Neutrophil (primary cell): ENCODE data around the gene ACAD11.

Experiments
- H3K27ac ChIP-seq: fragments of 200-600 bp; sonication (generic); 2 replicates; pipeline ENCODE4 v1.5.1; 2016; ENCODE audit warnings: mild to moderate bottlenecking, moderate library complexity
- H3K27me3 ChIP-seq: fragments of 200-600 bp; sonication (generic); 2 replicates; pipeline ENCODE4 v1.6.0; 2016; ENCODE audit warnings: mild to moderate bottlenecking
- H3K36me3 ChIP-seq: fragments of 200-600 bp; sonication (generic); 2 replicates; pipeline ENCODE4 v1.5.1; 2017
- H3K4me1 ChIP-seq, 2 experiments: fragments of 200-600 bp in 1 of 2; sonication (generic) in 1 of 2; 1 replicate in 1 of 2; 2 replicates in 1 of 2; pipeline versions ENCODE4 v1.5.1 to v1.6.1; 2013 to 2016; ENCODE audit warnings: low read depth in 1 of 2, low read length in 1 of 2, mild to moderate bottlenecking in 1 of 2, moderate library complexity in 1 of 2; ENCODE audit not compliant: control insufficient read depth in 1 of 2, insufficient read depth in 1 of 2
- H3K4me3 ChIP-seq, 2 experiments: fragments of 200-600 bp in 1 of 2; sonication (generic) in 1 of 2; 1 replicate in 1 of 2; 2 replicates in 1 of 2; pipeline ENCODE4 v1.5.1; 2013 to 2016; ENCODE audit warnings: low read depth in 1 of 2, low read length in 1 of 2, mild to moderate bottlenecking in 1 of 2, moderate library complexity in 1 of 2
- H3K9me3 ChIP-seq: fragments of 200-600 bp; sonication (generic); 2 replicates; pipeline ENCODE4 v1.5.1; 2016
- TF ChIP-seq, protein P1 (sequence below): fragments of 200-600 bp; sonication (generic); IDR thresholded peaks from 2 replicates; pipeline ENCODE4 v1.5.1; 2016; ENCODE audit warnings: antibody characterized with exemption

The ACAD11 gene

DNA sequence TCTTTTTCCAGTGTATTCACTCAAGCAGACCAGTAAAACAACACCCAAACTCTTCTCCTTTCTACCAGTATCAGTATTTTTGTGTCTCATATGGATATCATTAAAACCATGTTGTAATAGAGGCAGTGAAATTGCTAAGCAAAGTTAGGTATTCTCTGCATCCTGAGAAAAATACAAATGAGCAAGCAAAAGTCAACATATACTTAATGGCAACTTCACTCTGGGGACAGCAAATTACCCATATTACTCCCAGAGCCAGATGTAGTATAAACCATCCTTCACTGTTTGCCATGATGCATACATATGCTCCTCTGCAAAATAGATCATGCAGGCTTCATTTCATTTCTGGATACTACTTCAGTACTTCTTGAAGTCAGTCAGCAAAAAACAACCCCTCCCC lies 22.6 kb upstream of the ACAD11 start:
- Histone ChIP-seq H3K4me3 (no peak overlapping the region), H3K27ac (no peak overlapping the region), H3K4me1 (no peaks in the 10 kb centered on the region), H3K9me3 (peaks cover 5% of the 10 kb centered on the region), H3K27me3 (no peaks in the 10 kb centered on the region), H3K36me3 (peaks cover 86% of the 10 kb centered on the region)
- TF ChIP-seq, protein P1, sequence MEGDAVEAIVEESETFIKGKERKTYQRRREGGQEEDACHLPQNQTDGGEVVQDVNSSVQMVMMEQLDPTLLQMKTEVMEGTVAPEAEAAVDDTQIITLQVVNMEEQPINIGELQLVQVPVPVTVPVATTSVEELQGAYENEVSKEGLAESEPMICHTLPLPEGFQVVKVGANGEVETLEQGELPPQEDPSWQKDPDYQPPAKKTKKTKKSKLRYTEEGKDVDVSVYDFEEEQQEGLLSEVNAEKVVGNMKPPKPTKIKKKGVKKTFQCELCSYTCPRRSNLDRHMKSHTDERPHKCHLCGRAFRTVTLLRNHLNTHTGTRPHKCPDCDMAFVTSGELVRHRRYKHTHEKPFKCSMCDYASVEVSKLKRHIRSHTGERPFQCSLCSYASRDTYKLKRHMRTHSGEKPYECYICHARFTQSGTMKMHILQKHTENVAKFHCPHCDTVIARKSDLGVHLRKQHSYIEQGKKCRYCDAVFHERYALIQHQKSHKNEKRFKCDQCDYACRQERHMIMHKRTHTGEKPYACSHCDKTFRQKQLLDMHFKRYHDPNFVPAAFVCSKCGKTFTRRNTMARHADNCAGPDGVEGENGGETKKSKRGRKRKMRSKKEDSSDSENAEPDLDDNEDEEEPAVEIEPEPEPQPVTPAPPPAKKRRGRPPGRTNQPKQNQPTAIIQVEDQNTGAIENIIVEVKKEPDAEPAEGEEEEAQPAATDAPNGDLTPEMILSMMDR = no peak

DNA sequence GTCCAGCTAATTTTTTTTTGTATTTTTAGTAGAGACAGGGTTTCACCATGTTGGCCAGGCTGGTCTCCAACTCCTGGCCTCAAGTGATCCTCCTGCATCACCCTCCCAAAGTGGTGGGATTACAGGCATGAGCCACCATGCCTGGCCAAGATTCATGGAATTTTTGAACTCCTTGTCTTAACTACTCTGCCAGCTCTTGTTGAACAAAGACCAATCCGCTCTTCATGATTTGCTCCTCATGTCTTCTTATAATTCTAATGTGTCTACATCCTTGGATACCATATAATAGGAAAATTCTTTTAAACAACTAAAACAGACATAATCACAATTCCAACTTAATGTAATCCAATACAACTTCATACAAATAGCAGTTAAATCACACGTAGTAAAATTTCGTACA lies 21.8 kb upstream of the ACAD11 start:
- Histone ChIP-seq H3K9me3 (peaks cover 5% of the 10 kb centered on the region), H3K36me3 (peaks cover 88% of the 10 kb centered on the region), H3K4me1 (no peaks in the 10 kb centered on the region), H3K27me3 (no peaks in the 10 kb centered on the region), H3K4me3 (no peak overlapping the region), H3K27ac (no peak overlapping the region)
- TF ChIP-seq, protein P1 = no peak

DNA sequence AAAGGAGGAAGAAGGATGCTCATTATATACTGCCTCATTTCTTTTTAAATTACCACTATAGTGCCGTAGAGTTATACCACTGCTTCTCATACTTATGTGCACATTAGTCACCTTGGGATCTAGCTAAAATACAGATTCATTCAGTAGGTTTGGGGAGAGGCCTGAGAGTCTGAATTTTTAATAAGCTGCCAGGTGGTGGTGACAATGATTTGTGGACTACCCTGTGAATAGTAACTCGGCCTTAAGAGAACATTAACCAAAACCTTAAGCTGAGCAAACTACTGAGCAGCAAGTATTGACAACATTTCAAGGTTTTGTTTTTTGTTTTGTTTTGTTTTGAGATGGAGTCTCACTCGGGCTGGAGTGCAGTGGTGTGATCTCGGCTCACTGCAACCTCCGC lies 20.3 kb upstream of the ACAD11 start:
- H3K4me3 ChIP-seq = no peak overlapping the region
- H3K36me3 ChIP-seq = peaks cover 91% of the 10 kb centered on the region
- H3K4me1 ChIP-seq = no peaks in the 10 kb centered on the region
- peaks cover 5% of the 10 kb centered on the region for H3K9me3 ChIP-seq
- no peaks in the 10 kb centered on the region for H3K27me3 ChIP-seq
- TF ChIP-seq, protein P1 = no peak
- H3K27ac ChIP-seq = no peak overlapping the region

DNA sequence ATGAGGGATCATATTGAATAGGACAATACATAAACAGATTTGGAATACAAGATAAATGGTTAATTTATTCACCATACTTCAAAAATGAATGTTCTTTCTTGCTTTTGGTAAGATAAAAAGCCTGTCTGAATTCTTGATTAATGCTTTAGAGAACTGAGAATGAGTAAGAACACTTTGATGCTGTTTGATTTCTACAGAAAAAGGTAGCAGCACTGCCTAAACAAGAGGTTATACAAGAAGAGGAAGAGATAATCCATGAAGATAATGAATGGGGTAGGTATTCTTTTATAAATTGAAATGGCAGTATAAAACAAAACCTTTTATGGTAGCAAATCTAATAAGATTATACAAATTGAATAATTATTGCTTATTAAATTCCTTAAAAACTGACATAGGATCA lies 15.8 kb upstream of the ACAD11 start:
- Histone ChIP-seq H3K27me3 (no peaks in the 10 kb centered on the region), H3K4me3 (no peak overlapping the region), H3K27ac (no peak overlapping the region), H3K4me1 (no peaks in the 10 kb centered on the region), H3K9me3 (no peaks in the 10 kb centered on the region), H3K36me3 (peaks cover 83% of the 10 kb centered on the region)
- TF ChIP-seq, protein P1 = no peak

DNA sequence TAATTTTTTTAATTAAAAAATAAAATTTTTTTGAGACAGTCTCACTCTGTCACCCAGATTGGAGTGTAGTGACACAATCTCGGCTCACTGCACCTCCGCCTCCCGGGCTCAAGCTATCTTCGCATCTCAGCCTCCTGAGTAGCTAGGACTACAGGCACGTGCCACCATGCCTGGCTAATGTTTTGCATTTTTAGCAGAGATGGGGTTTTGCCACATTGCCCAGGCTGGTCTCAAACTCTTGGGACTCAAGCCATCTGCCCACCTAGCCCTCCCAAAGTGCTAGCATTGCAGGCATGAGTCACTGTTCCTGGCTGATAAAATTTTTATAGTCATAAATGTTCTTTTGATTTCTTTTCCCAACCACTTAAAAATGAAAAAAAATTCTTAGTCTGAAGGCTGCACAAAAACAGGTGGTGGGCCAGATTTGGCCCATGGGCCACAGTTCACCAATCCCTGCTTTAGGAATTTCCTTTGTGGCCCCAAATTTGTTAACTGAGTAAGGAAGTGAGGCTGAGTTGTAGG lies 9.7 kb upstream of the ACAD11 start:
- H3K9me3 ChIP-seq = no peaks in the 10 kb centered on the region
- H3K4me1 ChIP-seq = no peaks in the 10 kb centered on the region
- TF ChIP-seq, protein P1 = no peak
- no peak overlapping the region for H3K4me3 ChIP-seq
- no peak overlapping the region for H3K27ac ChIP-seq
- H3K36me3 ChIP-seq = peaks cover 31% of the 10 kb centered on the region
- no peaks in the 10 kb centered on the region for H3K27me3 ChIP-seq

DNA sequence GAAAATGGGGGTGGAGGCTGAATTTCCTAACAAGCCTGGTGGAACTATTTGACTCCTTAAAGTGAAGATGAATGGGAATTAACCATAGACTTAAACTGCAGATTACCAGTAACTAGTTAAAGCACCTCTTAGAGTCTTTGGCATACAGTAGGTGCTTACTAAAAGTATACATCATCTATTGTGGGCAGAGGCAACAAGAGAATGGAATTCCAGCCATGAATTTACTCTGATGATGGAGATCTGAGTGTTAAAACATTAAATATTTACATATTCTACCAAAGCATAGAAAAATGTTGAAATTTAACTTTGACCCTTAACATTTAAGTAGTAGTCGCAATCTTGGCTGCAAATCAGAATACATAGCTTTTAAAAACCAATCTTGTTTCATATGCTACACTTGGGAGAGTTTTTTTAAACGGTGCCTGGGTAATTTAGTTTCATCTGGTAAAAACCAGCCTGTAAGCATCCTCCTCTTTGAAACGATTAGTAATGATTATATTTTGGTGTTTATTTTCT lies 5.7 kb upstream of the ACAD11 start:
- Histone ChIP-seq H3K36me3 (no peaks in the 10 kb centered on the region), H3K9me3 (no peaks in the 10 kb centered on the region), H3K4me1 (peaks cover 12 to 14% of the 10 kb centered on the region in 2 experiments), H3K27me3 (no peaks in the 10 kb centered on the region), H3K27ac (no peak overlapping the region), H3K4me3 (no peak overlapping the region)
- TF ChIP-seq, protein P1 = no peak
